Nucleus accumbens (tissue), 56 donors: ENCODE measurements around the gene TMEM18.

Experiments used
- DNase-seq, 56 donors: peaks; one replicate each; lab custom pipeline; 2025; lab: John Stamatoyannopoulos, UW

TMEM18 gene

DNA sequence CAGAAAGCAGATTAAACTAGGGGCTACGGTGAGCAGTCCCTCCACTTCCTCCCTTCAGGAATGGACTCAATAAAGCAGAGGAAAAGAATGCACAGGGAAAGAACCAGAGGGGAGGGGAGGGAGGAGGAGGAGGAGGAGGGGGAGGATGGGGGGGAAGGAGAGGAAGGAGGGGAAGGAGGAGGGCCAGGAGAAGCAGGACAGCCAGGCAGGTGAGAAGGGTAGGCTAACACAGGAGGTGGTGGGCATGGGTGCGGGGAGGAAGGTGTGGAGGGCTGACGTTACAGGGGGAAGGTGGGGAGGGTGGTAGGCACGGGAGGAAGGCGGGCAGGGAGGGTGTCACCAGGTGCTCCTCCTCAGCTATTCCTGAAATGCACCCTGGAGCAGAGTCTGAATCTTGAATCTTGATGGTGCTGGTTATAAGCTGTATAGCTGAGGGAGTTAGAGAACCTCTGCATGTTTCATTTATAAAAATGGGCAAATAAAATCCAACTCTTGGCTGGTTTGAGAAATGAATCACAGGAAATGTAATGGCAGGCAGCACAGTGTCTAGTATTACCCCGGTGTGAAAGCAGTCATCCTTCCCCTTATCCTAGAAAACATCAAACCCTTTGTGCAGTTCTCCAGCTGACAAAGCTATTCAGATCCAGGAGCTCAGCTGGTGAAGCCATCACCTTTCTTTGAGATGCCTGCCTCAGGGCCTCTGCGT lies 3.4 kb downstream of the TMEM18 start:
- DNase-seq: no peak

DNA sequence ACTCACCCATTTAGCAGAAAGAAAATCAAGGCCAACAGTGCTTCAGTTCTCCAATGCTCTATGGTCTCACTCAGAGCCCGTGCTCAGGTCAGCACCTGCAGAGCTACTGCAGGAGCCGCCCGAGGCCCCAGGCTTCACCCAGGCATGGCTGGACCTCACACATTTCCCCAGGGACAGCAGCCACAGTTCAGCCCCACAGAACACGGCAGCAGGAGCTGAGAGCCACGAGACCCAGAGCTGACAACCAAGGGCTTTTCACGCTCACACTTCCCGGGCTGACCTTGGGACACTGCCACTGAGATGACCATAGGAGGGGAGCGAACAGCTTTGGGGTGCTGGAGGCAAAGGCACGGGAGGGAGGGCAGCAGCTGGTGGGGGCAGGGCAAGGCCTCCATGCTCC lies 4.2 kb downstream of the TMEM18 start:
- no peak for DNase-seq

DNA sequence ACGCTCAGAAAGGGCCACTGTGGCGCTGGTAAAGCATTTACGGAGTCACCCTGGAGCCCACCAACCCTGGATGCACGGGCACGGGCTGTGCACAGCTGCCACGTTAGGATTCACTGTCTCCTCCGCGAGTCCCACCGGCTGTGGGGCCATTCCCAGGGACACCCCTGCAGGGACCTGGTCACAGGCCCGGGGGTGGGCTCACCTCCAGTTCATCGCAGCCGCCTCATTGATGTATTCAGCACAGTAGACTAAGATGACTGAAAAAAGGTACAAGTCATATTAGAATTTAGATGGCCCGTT lies 4.7 kb downstream of the TMEM18 start:
- no peak for DNase-seq

DNA sequence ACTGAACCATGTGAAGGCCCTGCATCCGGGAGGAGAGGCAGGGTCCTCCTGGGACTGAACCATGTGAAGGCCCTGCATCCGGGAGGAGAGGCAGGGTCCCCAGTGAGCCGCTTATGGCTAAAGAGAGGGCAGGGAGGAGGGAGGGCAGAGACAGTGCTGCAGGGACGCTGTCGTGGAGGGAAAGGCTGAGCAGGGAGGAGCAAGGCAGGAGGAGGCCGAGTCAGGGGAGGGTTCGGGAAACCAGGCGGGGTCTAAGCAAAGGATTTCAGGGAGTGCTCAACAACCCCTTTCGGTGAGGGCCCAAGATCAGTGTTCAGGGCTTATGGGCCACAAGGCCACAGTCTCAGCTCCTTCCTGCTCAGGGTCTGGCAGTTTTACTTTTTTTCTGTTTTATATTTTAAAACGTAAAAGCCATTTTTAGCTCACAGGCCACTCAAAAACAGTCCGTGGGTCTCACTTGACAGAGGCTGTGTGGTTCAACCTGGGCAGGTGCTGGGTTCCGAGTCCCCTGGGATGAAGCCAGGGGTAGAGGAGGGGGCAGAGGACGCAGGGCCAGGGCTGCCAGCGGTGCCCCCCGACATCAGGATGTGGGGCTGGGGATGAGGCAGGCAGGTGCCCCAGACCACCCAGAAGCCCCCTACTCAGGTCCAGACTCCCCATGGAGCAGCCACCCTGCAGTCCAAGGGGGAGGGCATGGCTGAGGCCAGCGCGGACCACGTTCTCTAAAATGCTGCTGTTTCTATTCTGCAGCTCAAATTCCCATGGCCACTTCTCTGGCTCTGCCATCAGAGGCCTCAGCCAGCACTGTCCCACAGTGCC lies 5.2 kb downstream of the TMEM18 start:
- no peak for DNase-seq

DNA sequence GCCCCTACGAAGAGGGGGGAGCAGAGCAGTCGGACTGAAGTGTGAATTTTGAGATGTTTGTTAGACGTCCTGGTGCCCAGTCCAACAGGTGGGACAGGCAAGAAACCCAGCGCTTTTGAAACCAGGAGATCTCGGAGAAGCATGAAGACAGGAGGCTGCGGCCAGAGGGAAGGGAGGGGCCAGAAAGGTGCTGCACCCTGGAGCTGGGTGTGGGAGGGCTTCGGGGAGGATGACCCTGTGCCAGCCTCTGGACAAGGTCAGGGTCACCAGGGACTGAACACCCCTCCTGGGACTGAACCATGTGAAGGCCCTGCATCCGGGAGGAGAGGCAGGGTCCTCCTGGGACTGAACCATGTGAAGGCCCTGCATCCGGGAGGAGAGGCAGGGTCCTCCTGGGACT lies 6.1 kb downstream of the TMEM18 start:
- DNase-seq: no peak

DNA sequence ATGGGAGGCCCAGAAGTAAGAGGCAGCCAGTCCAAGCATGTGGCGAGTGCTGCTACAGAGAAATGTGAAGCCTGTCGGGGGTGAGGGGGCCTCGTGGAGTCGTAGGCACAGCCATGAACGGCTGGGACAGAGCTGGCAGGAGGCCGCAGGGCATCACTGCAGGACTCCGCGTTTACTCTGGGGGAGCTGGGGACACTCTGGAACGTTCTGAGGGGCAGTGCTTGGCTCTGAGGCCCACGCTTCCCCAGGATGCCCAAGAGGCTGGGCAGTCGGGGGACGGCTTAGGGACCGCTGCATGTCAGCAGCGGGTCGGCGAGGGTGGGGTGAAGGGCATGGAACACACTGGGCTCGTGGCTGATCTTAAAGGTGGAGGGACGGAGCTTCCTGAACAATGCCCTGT lies 6.6 kb downstream of the TMEM18 start:
- no peak for DNase-seq

DNA sequence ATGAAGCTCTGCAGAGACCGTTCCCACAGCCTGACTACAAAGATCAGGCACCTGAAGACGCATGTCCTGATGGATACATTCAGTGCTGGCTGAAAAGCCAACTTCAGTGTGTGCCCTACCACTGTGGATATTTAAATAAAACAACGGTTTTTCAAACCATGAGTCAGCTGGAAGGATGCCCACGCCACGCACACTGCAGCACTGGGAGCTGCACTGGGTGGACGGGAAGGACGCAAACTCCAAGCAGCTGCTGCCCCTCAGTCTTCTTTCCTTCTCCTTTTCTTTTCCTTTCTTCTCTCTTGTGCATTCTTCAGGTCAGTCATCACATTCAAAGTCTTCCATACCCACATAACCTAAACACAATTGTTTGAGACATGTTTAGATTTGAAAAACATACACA lies 7.9 kb downstream of the TMEM18 start:
- peak in 1 of 56 donors; percentile 33 for DNase-seq

DNA sequence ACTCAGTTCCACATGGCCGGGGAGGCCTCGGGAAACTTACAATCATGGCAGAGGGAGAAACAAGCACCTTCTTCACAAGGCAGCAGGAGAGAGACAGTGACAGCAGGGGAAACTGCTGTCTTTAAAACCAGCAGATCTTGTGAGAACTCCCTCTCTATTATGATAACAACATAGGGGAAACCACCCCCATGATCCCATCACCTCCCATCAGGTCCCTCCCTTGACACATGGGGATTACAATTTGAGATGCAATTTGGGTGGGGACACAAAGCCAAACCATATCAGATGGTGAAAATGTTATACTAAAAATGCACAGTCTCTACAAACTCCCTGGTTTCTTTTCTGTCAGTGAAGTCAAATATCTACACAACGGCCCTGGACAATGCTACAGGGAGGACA lies 9.2 kb downstream of the TMEM18 start:
- no peak for DNase-seq

DNA sequence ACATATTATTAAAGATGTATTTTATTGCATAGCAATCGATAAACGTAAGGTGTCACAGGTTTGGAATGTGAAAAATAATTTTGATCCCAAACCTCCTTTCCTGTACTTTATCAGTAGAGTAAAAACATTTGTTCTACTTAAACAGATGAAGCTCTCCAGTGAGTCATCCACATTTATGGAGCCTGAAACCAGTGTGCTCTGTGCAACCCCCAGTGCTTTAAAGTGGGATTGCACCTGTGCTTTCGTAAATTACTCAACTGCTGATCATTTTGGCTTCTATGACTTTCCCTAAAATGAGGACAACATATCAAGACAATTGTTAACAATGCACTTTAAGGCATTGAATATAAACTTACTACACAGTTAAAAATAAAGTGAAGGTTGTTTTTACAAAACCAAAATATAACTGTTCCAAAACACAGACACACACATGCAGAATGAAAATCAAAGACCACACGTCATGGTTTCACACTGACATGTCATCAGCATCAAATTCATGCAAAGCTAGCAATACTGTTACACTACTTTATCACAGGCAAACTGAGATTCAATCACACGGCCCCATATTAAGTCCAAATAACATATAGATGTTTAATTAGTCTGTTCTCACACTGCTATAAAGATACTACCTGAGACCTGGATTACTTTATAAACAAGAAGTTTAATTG lies 9.7 kb downstream of the TMEM18 start:
- peak in 4 of 56 donors; percentile 7 to 43 (median 16) for DNase-seq

DNA sequence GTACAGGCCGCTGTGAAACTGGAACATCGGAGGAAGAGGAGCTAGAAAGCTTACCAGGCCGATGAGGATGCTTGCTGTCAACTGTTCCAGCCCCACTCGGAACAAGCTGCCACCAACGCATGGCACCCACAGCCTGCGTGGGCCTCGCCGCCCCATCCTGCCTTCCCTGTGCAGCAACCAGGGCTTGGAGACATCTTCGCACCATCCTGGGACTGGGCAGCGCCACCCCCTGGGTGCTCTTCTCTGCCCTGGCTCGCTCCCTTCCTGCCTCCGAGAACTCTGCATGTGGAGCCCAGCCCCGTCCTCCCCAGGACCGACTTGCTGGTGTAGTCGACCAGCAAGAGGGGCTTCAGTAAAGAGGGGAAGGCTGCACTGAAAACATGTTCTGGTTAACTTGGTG lies 10.8 kb downstream of the TMEM18 start:
- DNase-seq: no peak

DNA sequence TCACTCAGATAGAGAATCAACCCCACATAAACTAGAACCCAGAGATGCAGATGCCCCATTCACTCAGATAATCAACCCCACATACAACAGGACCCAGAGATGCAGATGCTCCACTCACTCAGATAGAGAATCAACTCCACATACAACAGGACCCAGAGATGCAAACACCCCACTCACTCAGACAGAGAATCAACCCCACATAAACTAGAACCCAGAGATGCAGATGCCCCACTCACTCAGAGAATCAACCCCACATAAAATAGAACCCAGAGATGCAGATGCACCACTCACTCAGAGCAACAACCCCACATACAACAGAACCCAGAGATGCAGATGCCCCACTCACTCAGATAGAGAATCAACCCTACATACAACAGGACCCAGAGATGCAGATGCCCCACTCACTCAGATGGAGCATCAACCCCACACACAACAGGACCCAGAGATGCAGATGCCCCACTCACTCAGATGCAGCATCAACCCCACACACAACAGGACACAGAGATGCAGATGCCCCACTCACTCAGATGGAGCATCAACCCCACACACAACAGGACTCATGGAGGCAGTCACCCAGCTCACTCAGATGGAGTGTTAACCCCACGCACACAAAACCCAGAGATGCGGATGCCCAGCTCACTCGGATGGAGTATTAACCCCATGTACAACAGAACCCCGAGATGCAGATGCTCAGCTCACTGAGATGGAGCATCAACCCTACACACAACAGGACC lies 11.7 kb downstream of the TMEM18 start:
- no peak for DNase-seq

DNA sequence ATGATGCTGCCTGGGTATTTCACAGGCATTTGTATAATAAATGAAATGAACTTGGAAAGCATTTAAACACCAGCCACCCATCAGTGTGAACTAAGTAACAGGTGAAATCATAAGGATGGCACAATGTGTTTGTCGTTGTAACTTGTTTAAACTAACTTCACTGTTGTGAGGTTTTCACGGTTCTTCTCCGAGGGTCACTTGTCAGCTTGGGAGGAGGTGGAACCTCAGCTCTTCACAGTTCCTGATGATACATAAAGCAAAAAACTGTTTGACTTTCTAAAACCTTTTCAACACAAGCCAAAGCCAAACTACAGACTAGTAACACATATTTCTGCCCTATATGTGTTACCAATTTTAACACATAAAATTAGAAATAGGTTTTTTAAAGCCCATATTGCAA lies 13.1 kb downstream of the TMEM18 start:
- no peak for DNase-seq

DNA sequence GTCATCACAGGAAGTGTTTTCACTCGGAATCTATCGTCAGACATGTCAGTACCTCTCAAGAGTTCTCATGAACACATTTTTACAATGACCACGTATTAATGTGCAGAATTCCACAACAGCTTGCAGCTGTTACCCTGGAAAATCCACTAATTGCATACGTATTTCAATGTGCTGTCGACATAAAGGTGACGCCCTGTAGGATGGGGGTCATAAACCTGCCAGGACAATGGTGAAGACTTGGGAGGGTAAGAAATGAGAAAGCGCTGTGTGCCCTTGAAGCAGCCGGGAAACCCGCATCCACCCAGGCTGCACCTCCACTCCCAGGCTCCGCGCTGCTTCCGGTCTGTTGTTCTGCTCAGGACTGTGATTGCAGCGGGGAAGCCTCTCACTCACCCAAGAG lies 14.0 kb downstream of the TMEM18 start:
- DNase-seq: no peak

DNA sequence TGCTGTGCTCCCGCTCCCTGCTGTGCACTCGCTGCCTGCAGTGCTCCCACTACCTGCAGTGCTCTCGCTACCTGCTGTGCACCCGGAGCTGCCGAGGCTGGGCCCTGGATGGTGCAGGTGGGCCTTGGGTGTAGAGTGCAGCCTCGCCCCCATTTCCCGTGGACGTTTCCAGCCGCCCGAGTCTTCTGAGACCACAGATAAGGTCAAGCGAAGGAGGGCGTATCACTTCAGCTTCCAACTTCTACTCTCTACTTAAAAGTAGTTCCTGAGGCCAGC lies 15.9 kb downstream of the TMEM18 start:
- DNase-seq: no peak

DNA sequence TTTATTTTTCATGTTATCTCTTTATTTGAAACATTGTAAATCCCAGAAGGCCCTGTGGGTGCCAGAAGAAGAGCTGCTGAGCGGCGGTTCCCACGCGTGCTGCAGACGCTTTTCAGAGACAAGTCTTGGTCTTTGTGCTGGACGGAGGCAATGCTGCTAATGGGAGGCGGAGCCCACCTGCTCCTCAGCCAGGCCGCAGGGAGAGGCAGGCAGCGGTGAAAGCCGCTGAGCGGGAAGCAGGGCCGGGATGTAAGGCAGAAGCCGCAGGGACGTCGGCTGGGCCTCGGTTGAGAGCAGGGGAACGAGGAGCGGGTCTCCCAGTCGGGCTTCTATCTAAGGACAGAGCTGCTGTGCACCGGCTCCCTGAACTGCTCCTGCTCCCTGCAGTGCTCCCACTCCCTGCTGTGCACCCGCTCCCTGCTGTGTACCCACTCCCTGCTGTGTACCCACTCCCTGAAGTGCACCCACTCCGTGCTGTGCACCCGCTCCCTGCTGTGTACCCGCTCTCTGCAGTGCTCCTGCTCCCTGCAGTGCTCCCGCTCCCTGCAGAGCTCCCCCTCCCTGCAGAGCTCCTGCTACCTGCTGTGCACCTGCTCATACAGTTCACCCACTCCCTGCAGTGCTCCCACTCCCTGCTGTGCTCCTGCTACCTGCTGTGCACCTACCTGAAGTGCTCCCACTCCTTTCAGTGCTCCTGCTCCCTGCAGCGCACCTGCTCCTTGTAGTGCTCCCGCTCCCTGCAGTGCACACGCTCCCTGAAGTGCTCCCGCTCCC lies 16.4 kb downstream of the TMEM18 start:
- no peak for DNase-seq

DNA sequence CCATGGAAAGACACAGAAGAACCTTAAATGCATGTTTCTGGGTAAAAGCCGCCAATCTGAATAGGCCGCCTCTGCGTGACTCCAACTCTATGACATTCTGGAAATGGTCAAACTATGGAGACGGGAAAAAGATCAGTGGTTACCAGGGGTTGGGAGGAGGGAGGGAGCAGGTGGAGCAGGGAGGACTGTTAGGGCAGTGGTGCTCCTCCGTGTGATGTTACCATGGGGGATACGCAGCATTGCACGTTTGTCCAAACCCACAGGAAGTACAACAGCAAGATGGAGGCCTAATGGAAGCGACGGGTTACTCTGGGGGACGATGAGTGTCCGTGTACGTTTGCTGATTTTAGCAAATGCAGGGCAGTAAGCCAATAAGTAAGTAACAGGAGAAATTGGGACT lies 17.2 kb downstream of the TMEM18 start:
- no peak for DNase-seq

DNA sequence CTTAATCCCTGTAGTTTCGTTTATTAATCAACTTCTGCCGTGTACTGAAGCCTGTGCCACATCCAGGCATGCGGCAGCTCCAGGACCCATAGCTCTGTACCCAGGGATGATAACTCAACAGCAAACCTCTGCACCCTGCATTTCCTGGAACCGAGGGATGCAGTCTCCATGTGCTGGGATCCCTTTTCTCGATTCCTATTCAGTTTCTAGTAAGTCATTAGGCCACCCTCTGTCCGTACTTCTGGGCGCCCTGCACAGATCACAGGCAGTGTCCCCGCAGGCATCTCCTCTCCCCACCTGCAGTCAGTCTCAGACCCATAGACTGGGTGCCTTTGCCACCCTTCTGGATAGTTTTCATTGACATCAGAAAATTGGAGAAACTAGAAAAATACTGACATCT lies 18.8 kb downstream of the TMEM18 start:
- DNase-seq: no peak

DNA sequence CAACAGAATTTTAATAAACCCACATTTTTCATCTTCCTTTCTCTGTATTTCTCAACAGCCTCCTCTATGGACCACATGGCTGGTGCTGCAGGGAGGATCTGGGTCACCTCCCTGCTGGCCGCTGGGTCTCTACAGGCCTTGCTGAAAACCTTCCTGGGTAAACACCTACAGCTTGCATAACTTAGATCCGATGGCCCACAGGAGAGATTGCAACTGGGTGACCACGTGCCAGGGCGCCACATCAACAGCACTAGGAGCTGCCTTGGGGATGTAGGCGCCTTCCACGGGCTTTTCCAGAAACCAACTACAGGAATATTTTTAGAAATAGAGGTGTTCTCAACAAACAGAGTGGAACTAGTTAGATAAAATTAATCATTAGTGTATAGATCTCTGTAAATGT lies 19.4 kb downstream of the TMEM18 start:
- DNase-seq: no peak

DNA sequence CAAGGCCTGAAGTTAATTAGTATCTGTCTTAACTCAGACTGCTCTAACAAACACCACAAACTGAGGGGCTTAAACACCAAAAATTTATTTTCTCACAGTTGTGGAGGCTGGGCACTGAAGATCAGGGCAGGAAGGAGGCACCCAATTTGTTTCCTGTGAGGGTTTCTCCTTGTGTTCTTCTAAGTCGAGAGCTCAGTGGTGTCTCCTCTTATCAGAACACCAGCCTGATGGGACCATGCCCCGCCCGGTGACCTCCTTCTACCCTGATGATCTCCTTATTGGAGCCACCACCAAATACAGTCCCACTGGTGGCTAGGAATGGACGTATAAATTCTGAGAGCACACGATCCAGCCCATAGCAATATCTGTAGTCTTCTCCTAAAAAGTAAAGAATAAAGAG lies 20.5 kb downstream of the TMEM18 start:
- no peak for DNase-seq

DNA sequence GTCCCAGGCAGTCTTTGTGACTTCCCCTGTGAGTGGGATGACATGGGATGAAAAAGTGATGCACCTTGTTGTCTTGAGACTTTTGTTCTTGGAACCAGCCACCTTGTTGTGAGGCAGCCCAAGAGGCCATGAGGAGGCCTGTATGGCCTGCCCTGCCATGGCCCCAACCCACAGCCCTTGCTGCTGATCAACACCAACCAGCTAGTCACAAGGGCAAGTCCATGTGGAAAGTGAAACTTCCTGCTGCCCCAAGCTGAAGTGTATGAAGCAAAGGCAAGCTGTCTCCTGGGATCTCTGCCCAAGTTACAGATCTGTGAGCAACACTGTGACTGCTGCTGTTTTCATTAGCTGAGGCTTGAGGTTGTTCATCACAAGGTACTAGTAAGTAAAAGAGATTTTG lies 21.6 kb downstream of the TMEM18 start:
- no peak for DNase-seq

DNA sequence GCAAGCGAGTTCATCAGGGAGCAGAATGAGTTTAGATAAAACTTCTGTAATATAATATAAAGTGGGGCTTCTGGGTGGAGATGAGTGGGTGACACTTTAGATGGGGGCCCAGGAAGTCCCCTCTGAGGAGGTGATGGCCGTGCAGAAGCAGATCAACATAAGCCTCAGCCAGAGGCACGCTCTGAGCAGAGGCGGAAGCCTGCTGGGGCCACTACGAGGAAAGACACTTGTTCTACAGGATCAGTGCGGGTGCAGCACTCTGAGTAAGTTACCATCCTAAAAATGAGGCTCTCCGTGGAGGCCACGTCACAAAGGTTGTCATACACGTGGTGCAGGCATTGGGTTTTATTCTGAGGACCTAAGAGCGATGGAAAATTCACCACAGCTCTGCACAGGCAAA lies 22.3 kb downstream of the TMEM18 start:
- no peak for DNase-seq
